ENCODE results near the gene KLHL29.
A peak's percentile ranks its signal among the peaks of the same experiment; 100 is the strongest.

DNA sequence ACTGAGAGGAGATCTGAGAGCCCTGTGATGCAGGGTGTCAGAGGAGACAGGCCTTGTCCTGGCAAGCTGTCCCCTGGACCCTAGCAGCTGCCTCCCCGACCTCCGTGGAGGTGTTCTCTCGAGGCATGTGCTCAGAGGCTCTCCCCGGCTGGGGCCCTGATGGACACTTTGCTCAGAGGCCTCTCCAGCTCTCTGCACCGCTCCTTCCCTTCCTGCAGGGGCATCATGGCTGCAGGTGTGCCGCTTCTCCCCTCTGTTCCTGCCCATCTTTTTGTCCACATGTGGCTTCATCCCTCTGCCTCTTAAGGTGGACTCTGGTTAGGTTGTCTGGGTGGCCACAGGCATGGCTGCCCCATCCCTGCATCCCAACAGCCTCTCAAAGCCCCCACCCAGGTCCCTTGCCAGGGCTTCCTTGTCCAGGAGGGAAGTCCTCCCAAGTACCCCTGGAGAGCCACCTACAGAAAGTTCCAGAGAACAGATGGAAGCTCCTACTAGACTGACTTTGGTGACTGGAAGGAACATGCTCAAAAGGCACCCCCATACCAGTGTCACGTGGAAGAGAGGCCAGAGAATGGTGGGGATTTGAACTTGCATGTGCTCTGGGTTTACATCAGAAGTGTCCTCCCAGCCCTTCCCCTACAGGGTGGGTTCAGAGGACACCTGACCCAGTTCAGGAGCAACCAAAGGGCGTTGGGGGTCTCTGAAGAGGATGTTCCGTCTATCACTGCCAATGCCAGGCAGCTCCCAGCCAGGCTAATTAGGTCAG lies 120.4 kb downstream of the KLHL29 start:
- TF ChIP-seq EZH2 (IDR thresholded peaks at IDR 0.05; ENCODE audit: low read depth, unreplicated experiment) (no peak), CREB1 (CRISPR knock-in tag; IDR thresholded peaks at IDR 0.05; ENCODE audit: low read depth) (no peak), EZH2phosphoT487 (IDR thresholded peaks at IDR 0.05; ENCODE audit: unreplicated experiment) (no peak), POLR2AphosphoS5 (IDR thresholded peaks at IDR 0.05; ENCODE audit: low read depth) (no peak), JUNB (IDR thresholded peaks at IDR 0.05; ENCODE audit: unreplicated experiment) (no peak), ZNF331 (CRISPR knock-in tag; IDR thresholded peaks at IDR 0.05; ENCODE audit: low read depth) (no peak), NANOG (IDR thresholded peaks at IDR 0.05; ENCODE audit: borderline replicate concordance) (no peak)
- TF ChIP-seq, protein P1, sequence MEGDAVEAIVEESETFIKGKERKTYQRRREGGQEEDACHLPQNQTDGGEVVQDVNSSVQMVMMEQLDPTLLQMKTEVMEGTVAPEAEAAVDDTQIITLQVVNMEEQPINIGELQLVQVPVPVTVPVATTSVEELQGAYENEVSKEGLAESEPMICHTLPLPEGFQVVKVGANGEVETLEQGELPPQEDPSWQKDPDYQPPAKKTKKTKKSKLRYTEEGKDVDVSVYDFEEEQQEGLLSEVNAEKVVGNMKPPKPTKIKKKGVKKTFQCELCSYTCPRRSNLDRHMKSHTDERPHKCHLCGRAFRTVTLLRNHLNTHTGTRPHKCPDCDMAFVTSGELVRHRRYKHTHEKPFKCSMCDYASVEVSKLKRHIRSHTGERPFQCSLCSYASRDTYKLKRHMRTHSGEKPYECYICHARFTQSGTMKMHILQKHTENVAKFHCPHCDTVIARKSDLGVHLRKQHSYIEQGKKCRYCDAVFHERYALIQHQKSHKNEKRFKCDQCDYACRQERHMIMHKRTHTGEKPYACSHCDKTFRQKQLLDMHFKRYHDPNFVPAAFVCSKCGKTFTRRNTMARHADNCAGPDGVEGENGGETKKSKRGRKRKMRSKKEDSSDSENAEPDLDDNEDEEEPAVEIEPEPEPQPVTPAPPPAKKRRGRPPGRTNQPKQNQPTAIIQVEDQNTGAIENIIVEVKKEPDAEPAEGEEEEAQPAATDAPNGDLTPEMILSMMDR (conservative IDR thresholded peaks at IDR 0.05; ENCODE audit: low read depth in 2 of 2) = peak; percentile 19 to 21; a peak in 2 of 4 replicates
- TF ChIP-seq, protein P2, sequence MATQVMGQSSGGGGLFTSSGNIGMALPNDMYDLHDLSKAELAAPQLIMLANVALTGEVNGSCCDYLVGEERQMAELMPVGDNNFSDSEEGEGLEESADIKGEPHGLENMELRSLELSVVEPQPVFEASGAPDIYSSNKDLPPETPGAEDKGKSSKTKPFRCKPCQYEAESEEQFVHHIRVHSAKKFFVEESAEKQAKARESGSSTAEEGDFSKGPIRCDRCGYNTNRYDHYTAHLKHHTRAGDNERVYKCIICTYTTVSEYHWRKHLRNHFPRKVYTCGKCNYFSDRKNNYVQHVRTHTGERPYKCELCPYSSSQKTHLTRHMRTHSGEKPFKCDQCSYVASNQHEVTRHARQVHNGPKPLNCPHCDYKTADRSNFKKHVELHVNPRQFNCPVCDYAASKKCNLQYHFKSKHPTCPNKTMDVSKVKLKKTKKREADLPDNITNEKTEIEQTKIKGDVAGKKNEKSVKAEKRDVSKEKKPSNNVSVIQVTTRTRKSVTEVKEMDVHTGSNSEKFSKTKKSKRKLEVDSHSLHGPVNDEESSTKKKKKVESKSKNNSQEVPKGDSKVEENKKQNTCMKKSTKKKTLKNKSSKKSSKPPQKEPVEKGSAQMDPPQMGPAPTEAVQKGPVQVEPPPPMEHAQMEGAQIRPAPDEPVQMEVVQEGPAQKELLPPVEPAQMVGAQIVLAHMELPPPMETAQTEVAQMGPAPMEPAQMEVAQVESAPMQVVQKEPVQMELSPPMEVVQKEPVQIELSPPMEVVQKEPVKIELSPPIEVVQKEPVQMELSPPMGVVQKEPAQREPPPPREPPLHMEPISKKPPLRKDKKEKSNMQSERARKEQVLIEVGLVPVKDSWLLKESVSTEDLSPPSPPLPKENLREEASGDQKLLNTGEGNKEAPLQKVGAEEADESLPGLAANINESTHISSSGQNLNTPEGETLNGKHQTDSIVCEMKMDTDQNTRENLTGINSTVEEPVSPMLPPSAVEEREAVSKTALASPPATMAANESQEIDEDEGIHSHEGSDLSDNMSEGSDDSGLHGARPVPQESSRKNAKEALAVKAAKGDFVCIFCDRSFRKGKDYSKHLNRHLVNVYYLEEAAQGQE (IDR thresholded peaks at IDR 0.05; ENCODE audit: unreplicated experiment) = no peak
